NOMO-1 treated with DMSO at 0.1 percent for 48 hours (cell line): Measurements from ENCODE around the gene NR1H4.
A peak's percentile ranks its signal among the peaks of the same experiment; 100 is the strongest.
"Not testable (repeated sequence)": the region's sequence is repeated elsewhere in the genome, so short reads cannot be mapped to it uniquely, and the experiment has no call there.

Source experiments
- DNase-seq: peaks from one replicate; lab custom pipeline; 2025; ENCODE audit not compliant: unreplicated experiment; lab: John Stamatoyannopoulos, UW

NR1H4 gene

GRCh38 chr12:100473716-100474150 is at the start of gene NR1H4:
NR1H4 (plus strand) TSS chr12:100473866; CDS start chr12:100493324, 19,458 bp downstream.
- DNase-seq = no peak

- DNase-seq = no peak
Measured at GRCh38 chr12:100426145-100426544, 47.5 kb upstream of the NR1H4 start.

- DNase-seq = no peak
Measured at GRCh38 chr12:100427078-100427477, 46.6 kb upstream of the NR1H4 start.

GRCh38 chr12:100430251-100430650 is 43.4 kb upstream of the NR1H4 start:
- not testable (repeated sequence) for DNase-seq

- peak; percentile 27 for DNase-seq
Measured at GRCh38 chr12:100433701-100434100, 40.0 kb upstream of the NR1H4 start.

GRCh38 chr12:100434177-100434576 is 39.5 kb upstream of the NR1H4 start:
- no peak for DNase-seq

GRCh38 chr12:100435957-100436356 is 37.7 kb upstream of the NR1H4 start:
- no peak for DNase-seq

- no peak for DNase-seq
Measured at GRCh38 chr12:100437038-100437841, 36.4 kb upstream of the NR1H4 start.

- no peak for DNase-seq
Measured at GRCh38 chr12:100439797-100440196, 33.9 kb upstream of the NR1H4 start.

- no peak for DNase-seq
Measured at GRCh38 chr12:100442403-100442802, 31.3 kb upstream of the NR1H4 start.

- no peak for DNase-seq
Measured at GRCh38 chr12:100443434-100443833, 30.2 kb upstream of the NR1H4 start.

GRCh38 chr12:100445081-100445481 is 28.6 kb upstream of the NR1H4 start:
- peak; percentile 55 for DNase-seq

GRCh38 chr12:100447381-100447780 is 26.3 kb upstream of the NR1H4 start:
- no peak for DNase-seq

- no peak for DNase-seq
Measured at GRCh38 chr12:100448656-100449055, 25.0 kb upstream of the NR1H4 start.

GRCh38 chr12:100450735-100451134 is 22.9 kb upstream of the NR1H4 start:
- DNase-seq = no peak

GRCh38 chr12:100453951-100454350 is 19.7 kb upstream of the NR1H4 start:
- DNase-seq = no peak

- no peak for DNase-seq
Measured at GRCh38 chr12:100455896-100456295, 17.8 kb upstream of the NR1H4 start.

- no peak for DNase-seq
Measured at GRCh38 chr12:100458191-100458590, 15.5 kb upstream of the NR1H4 start.

- no peak for DNase-seq
Measured at GRCh38 chr12:100460702-100461101, 13.0 kb upstream of the NR1H4 start.

GRCh38 chr12:100461330-100461973 is 12.2 kb upstream of the NR1H4 start:
- no peak for DNase-seq

GRCh38 chr12:100463661-100464060 is 10.0 kb upstream of the NR1H4 start:
- DNase-seq = no peak

- no peak for DNase-seq
Measured at GRCh38 chr12:100464529-100464928, 9.1 kb upstream of the NR1H4 start.
